GM21619 (cell line): ENCODE measurements around the gene VCAN.

ENCODE experiments used
- ATAC-seq: cut with Tn5 transposase; IDR thresholded peaks from one replicate; pipeline ENCODE4 v1.9.1; 2021; ENCODE audit not compliant: unreplicated experiment

VCAN gene

GRCh38 chr5:83494087-83494620, 22.6 kb downstream of the VCAN start:
- no peak for ATAC-seq

DNA sequence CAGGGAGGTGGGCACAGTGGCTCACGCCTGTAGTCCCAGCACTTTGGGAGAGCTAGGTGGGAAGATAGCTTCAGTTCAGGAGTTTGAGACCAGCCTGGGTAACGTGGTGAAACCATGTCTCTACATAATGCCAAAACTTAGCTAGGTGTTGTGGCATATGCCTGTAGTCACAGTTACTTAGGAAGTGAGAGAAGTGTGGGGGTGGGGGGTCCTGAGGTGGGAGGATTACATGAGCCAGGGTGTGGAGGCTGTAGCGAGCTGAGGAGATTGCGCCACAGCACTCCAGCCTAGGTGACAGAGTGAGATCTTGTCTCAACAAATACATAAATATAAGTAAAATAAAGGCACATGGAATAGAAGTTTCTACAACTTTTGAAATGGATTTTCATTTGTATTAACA, 23.1 kb downstream of the VCAN start:
- ATAC-seq: no peak

- ATAC-seq: no peak
Observed at GRCh38 chr5:83496626-83497025, 25.1 kb downstream of the VCAN start.

- peak; percentile 57 for ATAC-seq
Observed at GRCh38 chr5:83498585-83498984, 27.0 kb downstream of the VCAN start.

GRCh38 chr5:83503662-83504061, 32.1 kb downstream of the VCAN start:
- ATAC-seq: no peak

- ATAC-seq: no peak
Observed at GRCh38 chr5:83507431-83507830, 35.9 kb downstream of the VCAN start.

DNA sequence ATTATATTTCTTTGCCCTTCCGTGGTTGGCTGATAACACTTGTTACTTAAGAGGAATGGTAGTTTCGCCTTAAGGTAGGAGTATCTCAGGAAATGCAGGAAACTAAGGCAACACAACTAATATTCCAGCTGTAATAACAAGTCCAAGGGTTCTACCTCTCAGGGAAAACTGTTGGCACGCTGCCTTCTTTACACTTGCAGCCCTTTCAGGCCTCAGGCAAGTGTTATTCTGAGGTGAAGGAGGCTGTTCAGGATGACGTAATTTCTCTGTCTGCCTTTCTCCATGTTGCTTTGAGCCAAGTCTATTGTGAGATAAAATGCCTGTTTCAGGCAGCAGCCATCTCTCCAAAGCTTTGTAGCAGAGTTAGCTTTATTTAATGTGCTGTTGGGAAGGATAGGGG, 38.0 kb downstream of the VCAN start:
- ATAC-seq: no peak

DNA sequence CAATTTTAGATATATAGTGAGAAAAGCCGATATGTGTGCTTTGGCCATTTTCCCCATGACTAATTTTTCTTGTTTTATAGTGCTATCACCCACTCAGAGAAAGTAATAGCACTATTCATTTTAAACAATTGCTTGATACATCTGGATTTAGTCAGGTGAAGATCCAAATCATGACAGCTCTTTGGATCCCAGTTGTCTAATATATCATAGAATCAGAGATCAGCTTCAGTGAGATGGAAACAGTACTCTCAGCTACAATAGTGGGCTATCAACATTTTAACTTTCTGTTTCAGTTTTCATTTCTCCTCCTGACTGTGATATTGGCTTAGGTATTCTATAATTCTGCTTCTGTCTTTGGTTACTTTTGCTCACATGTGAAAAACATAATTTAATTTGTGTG, 38.7 kb downstream of the VCAN start:
- ATAC-seq: peak; percentile 94

GRCh38 chr5:83512061-83512745, 40.7 kb downstream of the VCAN start:
- ATAC-seq: no peak

GRCh38 chr5:83513081-83513480, 41.5 kb downstream of the VCAN start:
- ATAC-seq: no peak

GRCh38 chr5:83513491-83513890, 41.9 kb downstream of the VCAN start:
- no peak for ATAC-seq

DNA sequence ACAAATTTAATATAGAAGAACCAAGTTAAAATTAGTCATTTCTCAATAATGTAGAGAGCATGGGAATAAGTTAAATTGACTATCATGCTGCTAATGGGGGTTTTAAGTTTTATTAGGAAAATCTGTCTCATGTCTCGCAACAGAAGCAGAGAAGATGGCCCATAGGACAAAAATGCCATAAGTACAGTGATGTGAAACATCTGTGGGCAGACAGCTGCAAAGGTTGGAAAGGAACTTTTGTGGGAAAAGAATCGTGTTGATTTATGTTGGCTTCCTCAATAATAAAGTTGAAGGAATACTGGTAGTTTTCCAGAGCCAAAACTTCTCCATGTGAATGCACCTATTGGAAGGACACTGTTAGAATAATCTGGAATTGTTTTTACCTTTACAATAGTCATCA, 44.8 kb downstream of the VCAN start:
- no peak for ATAC-seq

DNA sequence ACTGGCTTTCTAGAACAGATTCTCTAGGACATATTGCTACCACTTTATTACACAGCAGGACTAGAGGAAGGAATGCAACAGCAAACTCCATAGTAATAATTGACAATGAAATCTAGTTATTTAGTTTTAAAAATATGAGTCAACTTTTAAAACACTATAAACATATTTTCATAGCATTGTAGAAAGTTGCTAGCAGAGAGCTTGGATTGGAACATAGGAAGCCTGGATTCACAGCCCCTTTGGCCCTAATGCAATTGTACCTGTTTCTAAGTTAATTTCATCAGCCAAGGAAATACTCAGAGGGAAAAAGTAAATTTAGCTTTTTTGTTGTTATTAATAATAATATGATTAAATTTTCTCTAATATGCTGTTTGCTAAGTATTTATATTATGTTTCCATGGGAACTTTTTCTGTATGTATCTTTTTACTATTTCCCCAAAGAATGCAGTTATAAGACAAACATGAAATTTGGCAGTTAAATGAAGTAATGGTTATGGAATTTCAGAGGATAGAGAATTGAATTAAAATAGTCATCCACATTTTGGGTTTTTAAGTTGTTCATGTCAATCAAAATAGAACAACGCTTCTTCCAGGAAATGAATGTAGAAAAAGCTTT, 45.6 kb downstream of the VCAN start:
- ATAC-seq: no peak

DNA sequence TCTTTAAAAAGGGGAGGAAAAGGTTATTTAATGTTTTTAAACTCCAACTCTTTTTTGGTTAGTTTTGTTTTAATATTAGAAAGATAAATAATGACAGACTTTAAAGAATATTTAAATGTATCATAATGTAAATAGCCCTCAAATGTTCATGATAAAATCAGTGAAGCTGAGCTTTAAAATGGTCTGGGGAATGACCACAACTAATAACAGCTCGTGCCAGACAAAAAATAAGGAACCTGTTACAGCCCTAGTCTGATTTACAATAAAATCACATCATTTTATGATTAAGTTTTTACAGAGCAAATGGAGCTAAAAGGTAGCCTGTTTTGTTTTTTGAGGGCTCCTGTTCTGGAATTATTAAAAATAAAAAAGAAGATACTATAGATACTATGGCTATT, 46.1 kb downstream of the VCAN start:
- ATAC-seq: no peak

- no peak for ATAC-seq
Observed at GRCh38 chr5:83518319-83519061, 46.9 kb downstream of the VCAN start.

GRCh38 chr5:83522446-83522845, 50.9 kb downstream of the VCAN start:
- no peak for ATAC-seq

- ATAC-seq: no peak
Observed at GRCh38 chr5:83523929-83524328, 52.4 kb downstream of the VCAN start.

DNA sequence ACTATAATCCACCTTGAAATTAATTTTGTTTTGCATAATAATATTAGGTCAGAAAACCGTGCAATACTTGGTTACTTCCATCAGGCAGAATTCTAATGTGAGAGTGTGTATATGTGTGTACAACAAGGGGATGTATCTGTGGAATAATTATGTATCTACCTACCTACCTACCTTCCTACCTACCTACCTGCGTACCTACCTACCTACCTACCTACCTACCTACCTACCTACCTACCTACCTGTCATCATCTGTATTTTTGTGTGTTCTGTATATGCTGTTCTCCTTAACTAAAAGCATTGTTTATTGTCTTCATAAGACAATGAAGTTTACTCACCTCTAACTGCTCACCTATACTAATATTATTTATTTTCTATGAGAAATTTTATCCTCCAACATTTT, 52.8 kb downstream of the VCAN start:
- no peak for ATAC-seq

- no peak for ATAC-seq
Observed at GRCh38 chr5:83524991-83525390, 53.4 kb downstream of the VCAN start.

- no peak for ATAC-seq
Observed at GRCh38 chr5:83526289-83526688, 54.7 kb downstream of the VCAN start.

DNA sequence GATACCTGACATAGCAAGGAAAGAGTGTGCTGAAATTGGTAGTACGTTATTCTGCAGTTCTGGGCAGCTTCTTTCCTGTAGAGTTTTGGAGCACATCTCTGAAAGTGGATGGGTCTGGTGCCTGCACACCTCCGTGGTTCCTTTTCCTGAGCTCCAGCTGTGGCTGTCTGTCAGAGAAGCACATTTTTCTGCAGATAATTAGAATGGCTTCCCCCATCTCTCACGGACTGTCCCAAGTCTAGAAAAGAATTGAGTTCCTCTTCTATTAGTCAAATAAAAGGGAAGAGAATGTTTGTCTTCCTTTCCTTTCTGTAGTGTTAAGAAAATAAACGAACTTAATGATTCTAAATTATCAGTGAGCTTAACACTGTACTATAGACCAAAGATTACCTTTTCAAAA, 55.7 kb downstream of the VCAN start:
- ATAC-seq: no peak
